Kidney (tissue), 14 donors: ENCODE data around the gene SPTBN4. TPM values are rescaled to one million over a fixed set of nuclear protein-coding genes. Genes with fewer than 3 reads are reported as not detected.

ENCODE experiments used
- DNase-seq, 5 donors: peaks; one replicate each; pipeline ENCODE4 v3.0.0-alpha.2; 2013 to 2020
- FAIRE-seq: peaks from 2 replicates; lab custom pipeline; 2012; peaks lifted over from hg19 to GRCh38; lab: Jason Lieb, UNC
- H3K27ac ChIP-seq, 2 donors: one replicate each; pipeline ENCODE4 v1.7.0; 2013; ENCODE audit warnings: low read depth in 2 of 2, low read length in 2 of 2, inconsistent platforms in 1 of 2
- H3K27me3 ChIP-seq: one replicate; pipeline ENCODE4 v1.7.1; 2013; ENCODE audit warnings: low read length, inconsistent platforms; ENCODE audit not compliant: control insufficient read depth, insufficient read depth
- H3K36me3 ChIP-seq, 3 donors: one replicate each; pipeline versions ENCODE4 v1.7.0 to v1.7.1; 2013; ENCODE audit warnings: low read length in 3 of 3, control low read depth in 1 of 3, inconsistent platforms in 1 of 3; ENCODE audit not compliant: insufficient read depth in 3 of 3, control insufficient read depth in 2 of 3
- H3K4me1 ChIP-seq, 3 donors: one replicate each; pipeline versions ENCODE4 v1.7.0 to v1.7.1; 2013; ENCODE audit warnings: low read length in 3 of 3, inconsistent platforms in 1 of 3, low read depth in 1 of 3; ENCODE audit not compliant: control insufficient read depth in 2 of 3, insufficient read depth in 2 of 3
- H3K4me3 ChIP-seq, 3 donors: one replicate each; pipeline versions ENCODE4 v1.7.0 to v1.8.1; 2013; ENCODE audit warnings: low read length in 3 of 3, control low read depth in 1 of 3, inconsistent platforms in 1 of 3
- H3K9ac ChIP-seq, 3 donors: one replicate each; pipeline versions ENCODE4 v1.7.0 to v1.7.1; 2013; ENCODE audit warnings: low read length in 3 of 3, control low read depth in 1 of 3, inconsistent platforms in 1 of 3
- H3K9me3 ChIP-seq, 3 donors: one replicate each; pipeline versions ENCODE4 v1.7.0 to v1.7.1; 2013; ENCODE audit warnings: low read length in 3 of 3, control low read depth in 1 of 3, inconsistent platforms in 1 of 3; ENCODE audit not compliant: control insufficient read depth in 2 of 3, insufficient read depth in 1 of 3
- intact Hi-C: fragments of 100-400 bp; cut with DNase I; formaldehyde crosslinking; loops from one replicate; pipeline ENCODE4 v1.11.1; 2022
- polyA plus RNA-seq: library from polyadenylated mRNA; stranded (reverse); fragments of 350-450 nt; fragmentation: Illumina TruSeq; extraction: RNeasy Lipid Tissue Mini Kit (QIAGEN cat#74804); gene quantifications from one replicate; pipeline ENCODE4 v1.2.3, GENCODE V29; 2014; ENCODE audit warnings: low read depth, low replicate concordance; ENCODE audit not compliant: insufficient read depth
- total RNA-seq: library from RNA; stranded (reverse); fragmentation: NEBNext Ultra II Directional; extraction: Animal tissue kit (Norgen Biotek cat#: 25700); gene quantifications from one replicate; pipeline ENCODE4 v1.2.1, GENCODE V29; 2021
- TF ChIP-seq, protein P1 (sequence below): IDR thresholded peaks from 3 replicates; pipeline ENCODE4 v1.5.1; 2012; ENCODE audit warnings: mild to moderate bottlenecking, moderate library complexity, borderline replicate concordance; ENCODE audit not compliant: insufficient read depth; ENCODE audit errors: extremely low read depth
- donor health status: control.
- donor health status: control.
- donor health status: control.
- donor health status: control.
- donor health status: control.
- donor health status: DM: yes; HTN: yes; CAD: no.
- donor health status: Normal renal cell carcinoma (clear cell type).

Gene SPTBN4
- total and polyA plus RNA-seq, 2 donors from 2014 or later = 0.82 to 4.6 TPM

DNA sequence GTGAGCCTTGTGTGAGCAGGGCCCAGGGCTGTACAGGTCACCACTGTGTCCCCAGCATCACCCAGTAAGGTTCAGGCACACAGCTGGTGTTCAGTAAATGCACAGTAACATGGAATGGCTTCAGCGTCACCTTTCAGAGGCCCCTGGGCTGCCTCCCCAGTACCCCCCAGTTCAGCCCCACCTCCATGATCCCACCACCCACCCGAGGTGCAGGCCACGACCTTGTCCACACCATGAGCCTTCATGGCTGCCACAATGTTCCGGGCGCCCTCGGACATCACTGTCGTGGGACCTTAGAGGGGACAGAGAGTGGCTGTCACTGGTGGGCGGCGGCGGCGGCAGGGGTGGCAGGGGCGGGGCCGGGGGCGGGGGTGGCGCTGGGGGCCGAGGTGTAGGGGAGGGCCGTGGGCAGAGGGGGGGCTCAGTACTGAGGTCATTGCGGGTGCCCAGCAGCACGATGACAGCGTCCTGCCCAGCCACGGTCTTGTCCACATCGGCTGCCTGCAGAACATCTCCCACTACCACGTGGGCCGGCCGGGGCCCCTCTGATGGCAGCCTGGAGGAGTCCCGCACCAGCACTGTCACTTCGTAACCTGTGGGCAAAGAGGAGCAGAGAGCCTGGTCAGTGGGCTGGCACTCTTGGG, 8.7 kb upstream of the SPTBN4 start:
- Histone ChIP-seq H3K36me3 (peaks cover 0 to 3% (median 0%) of the 10 kb centered on the region in 3 donors), H3K27ac (no peak overlapping the region), H3K4me3 (no peak overlapping the region), H3K9ac (no peak overlapping the region), H3K9me3 (no peaks in the 10 kb centered on the region), H3K4me1 (peaks cover 0 to 3% (median 2%) of the 10 kb centered on the region in 3 donors), H3K27me3 (no peaks in the 10 kb centered on the region)
- TF ChIP-seq, protein P1, sequence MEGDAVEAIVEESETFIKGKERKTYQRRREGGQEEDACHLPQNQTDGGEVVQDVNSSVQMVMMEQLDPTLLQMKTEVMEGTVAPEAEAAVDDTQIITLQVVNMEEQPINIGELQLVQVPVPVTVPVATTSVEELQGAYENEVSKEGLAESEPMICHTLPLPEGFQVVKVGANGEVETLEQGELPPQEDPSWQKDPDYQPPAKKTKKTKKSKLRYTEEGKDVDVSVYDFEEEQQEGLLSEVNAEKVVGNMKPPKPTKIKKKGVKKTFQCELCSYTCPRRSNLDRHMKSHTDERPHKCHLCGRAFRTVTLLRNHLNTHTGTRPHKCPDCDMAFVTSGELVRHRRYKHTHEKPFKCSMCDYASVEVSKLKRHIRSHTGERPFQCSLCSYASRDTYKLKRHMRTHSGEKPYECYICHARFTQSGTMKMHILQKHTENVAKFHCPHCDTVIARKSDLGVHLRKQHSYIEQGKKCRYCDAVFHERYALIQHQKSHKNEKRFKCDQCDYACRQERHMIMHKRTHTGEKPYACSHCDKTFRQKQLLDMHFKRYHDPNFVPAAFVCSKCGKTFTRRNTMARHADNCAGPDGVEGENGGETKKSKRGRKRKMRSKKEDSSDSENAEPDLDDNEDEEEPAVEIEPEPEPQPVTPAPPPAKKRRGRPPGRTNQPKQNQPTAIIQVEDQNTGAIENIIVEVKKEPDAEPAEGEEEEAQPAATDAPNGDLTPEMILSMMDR = no peak
- DNase-seq (no peak), FAIRE-seq (no peak)
- intact Hi-C loops = no loop called here

- Histone ChIP-seq H3K9me3 (no peaks in the 10 kb centered on the region), H3K9ac (no peak overlapping the region), H3K27ac (no peak overlapping the region), H3K27me3 (no peaks in the 10 kb centered on the region), H3K36me3 (peaks cover 0 to 3% (median 0%) of the 10 kb centered on the region in 3 donors), H3K4me1 (peaks cover 0 to 3% (median 3%) of the 10 kb centered on the region in 3 donors), H3K4me3 (no peak overlapping the region)
- TF ChIP-seq, protein P1 = no peak
- intact Hi-C loops = no loop called here
- no peak for FAIRE-seq
- no peak for DNase-seq
Observed at GRCh38 chr19:40458597-40458974, 8.2 kb upstream of the SPTBN4 start.

DNA sequence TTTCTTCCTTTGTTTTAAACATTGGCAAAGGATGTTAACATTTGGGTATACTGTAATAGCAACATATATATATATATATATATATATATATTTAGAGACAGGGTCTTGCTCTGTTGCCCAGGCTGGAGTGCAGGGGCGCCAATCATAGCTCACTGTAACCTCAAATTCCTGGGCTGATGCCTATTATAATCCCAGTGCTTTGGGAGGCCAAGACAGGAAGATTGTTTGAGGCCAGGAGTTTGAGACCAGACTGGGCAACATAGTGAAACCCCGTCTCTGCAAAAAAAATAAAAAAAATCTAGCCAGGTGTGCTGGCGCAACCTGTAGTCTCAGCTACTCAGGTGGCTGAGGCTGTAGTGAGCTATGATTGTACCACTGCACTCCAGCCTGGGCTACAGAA, 6.6 kb upstream of the SPTBN4 start:
- Histone ChIP-seq H3K9me3 (no peaks in the 10 kb centered on the region), H3K27ac (no peak overlapping the region), H3K36me3 (peaks cover 0 to 3% (median 0%) of the 10 kb centered on the region in 3 donors), H3K9ac (no peak overlapping the region), H3K4me1 (peaks cover 0 to 14% (median 12%) of the 10 kb centered on the region in 3 donors), H3K27me3 (no peaks in the 10 kb centered on the region), H3K4me3 (no peak overlapping the region)
- no peak for FAIRE-seq
- no peak for DNase-seq
- intact Hi-C loops = no loop called here
- TF ChIP-seq, protein P1 = no peak
